ENCODE data around the gene CNTN4.

Gene CNTN4

GRCh38 chr3:2567451-2567850 is 468.8 kb downstream of the CNTN4 start:
- no peak for DNase-seq
- intact Hi-C loops (cut with DNase I), result no loop called here

- intact Hi-C loops (cut with DNase I), result no loop called here
- DNase-seq, result no peak
These were observed 469.5 kb downstream of the CNTN4 start for GRCh38 chr3:2568156-2568555.

GRCh38 chr3:2568929-2569328 is 470.3 kb downstream of the CNTN4 start:
- no peak for DNase-seq
- intact Hi-C loops (cut with DNase I), result no loop called here

GRCh38 chr3:2577571-2577970 is 478.9 kb downstream of the CNTN4 start:
- no peak for DNase-seq
- intact Hi-C loops (cut with DNase I), result no loop called here

- no peak for DNase-seq
- intact Hi-C loops (cut with DNase I), result no loop called here
These were observed 479.9 kb downstream of the CNTN4 start for GRCh38 chr3:2578560-2578959.

- intact Hi-C loops (cut with DNase I), result no loop called here
- peak in 4 of 10 donors; percentile 17 to 87 (median 24) for DNase-seq
These were observed 480.5 kb downstream of the CNTN4 start for GRCh38 chr3:2579206-2579605.

GRCh38 chr3:2583046-2583445 is 484.4 kb downstream of the CNTN4 start:
- DNase-seq, result no peak
- intact Hi-C loops (cut with DNase I), result no loop called here

- no peak for DNase-seq
- intact Hi-C loops (cut with DNase I), result no loop called here
These were observed 490.8 kb downstream of the CNTN4 start for GRCh38 chr3:2589336-2589969.

GRCh38 chr3:2595486-2595885 is 496.8 kb downstream of the CNTN4 start:
- intact Hi-C loops (cut with DNase I), result no loop called here
- DNase-seq, result no peak

- no peak for DNase-seq
- intact Hi-C loops (cut with DNase I), result no loop called here
These were observed 498.9 kb downstream of the CNTN4 start for GRCh38 chr3:2597615-2598014.

GRCh38 chr3:2599471-2599870 is 500.8 kb downstream of the CNTN4 start:
- no peak for DNase-seq
- intact Hi-C loops (cut with DNase I), result no loop called here

GRCh38 chr3:2603692-2604289 is 505.1 kb downstream of the CNTN4 start:
- DNase-seq, result no peak
- intact Hi-C loops (cut with DNase I), result no loop called here

- no peak for DNase-seq
- intact Hi-C loops (cut with DNase I), result no loop called here
These were observed 515.9 kb downstream of the CNTN4 start for GRCh38 chr3:2614578-2614977.

GRCh38 chr3:2615080-2615479 is 516.4 kb downstream of the CNTN4 start:
- no peak for DNase-seq
- intact Hi-C loops (cut with DNase I), result no loop called here

GRCh38 chr3:2623436-2623835 is 524.8 kb downstream of the CNTN4 start:
- intact Hi-C loops (cut with DNase I), result no loop called here
- DNase-seq, result no peak

GRCh38 chr3:2628117-2628516 is 529.5 kb downstream of the CNTN4 start:
- DNase-seq, result no peak
- intact Hi-C loops (cut with DNase I), result no loop called here

- no peak for DNase-seq
- intact Hi-C loops (cut with DNase I), result no loop called here
These were observed 536.8 kb downstream of the CNTN4 start for GRCh38 chr3:2635511-2635910.

- DNase-seq, result no peak
- intact Hi-C loops (cut with DNase I), result no loop called here
These were observed 544.9 kb downstream of the CNTN4 start for GRCh38 chr3:2643606-2644005.

- intact Hi-C loops (cut with DNase I), result no loop called here
- no peak for DNase-seq
These were observed 546.3 kb downstream of the CNTN4 start for GRCh38 chr3:2645001-2645400.

- intact Hi-C loops (cut with DNase I), result no loop called here
- DNase-seq, result no peak
These were observed 552.1 kb downstream of the CNTN4 start for GRCh38 chr3:2650746-2651145.

GRCh38 chr3:2652386-2652785 is 553.7 kb downstream of the CNTN4 start:
- intact Hi-C loops (cut with DNase I), result no loop called here
- DNase-seq, result no peak

- intact Hi-C loops (cut with DNase I), result no loop called here
- no peak for DNase-seq
These were observed 555.0 kb downstream of the CNTN4 start for GRCh38 chr3:2653706-2654105.

- DNase-seq, result no peak
- intact Hi-C loops (cut with DNase I), result no loop called here
These were observed 556.6 kb downstream of the CNTN4 start for GRCh38 chr3:2655229-2655701.

Data from posterior cingulate gyrus (tissue), 11 donors.